IMR-90 (cell line): ENCODE results near the gene RCAN2. TPM values are rescaled to one million over a fixed set of nuclear protein-coding genes. Genes with fewer than 3 reads are reported as not detected.

ENCODE experiments used
- ATAC-seq: fragments of 200-7000 bp; cut with Tn5 transposase; 2 replicates; pipeline ENCODE4 v1.9.1; 2020; ENCODE audit warnings: low read depth, mild to moderate bottlenecking, moderate library complexity
- BruUV-seq: library from RNA; stranded (reverse); fragments of 400-500 nt; replicated peaks from 2 replicates; lab custom pipeline; 2021; lab: Mats Ljungman, UMichigan
- CTCF ChIA-PET: fragments of 300-600 bp; formaldehyde crosslinking; extraction: SDS; loops from one replicate; lab custom pipeline; 2021; ENCODE audit warnings: antibody characterized with exemption; lab: Yijun Ruan, JAX
- POLR2A ChIA-PET: fragments of 300-600 bp; sonication (Branson Sonifier 250); formaldehyde crosslinking; loops from one replicate; lab custom pipeline; 2022; ENCODE audit warnings: antibody characterized with exemption; ENCODE audit not compliant: unreplicated experiment; lab: Charles Lee
- DNase-seq: peaks from one replicate; pipeline ENCODE4 v3.0.0; 2013
- H2AFZ ChIP-seq: replicated peaks from 2 replicates; pipeline ENCODE3; 2013; ENCODE audit warnings: low read length, mild to moderate bottlenecking; ENCODE audit not compliant: poor library complexity
- H2AK5ac ChIP-seq: 2 replicates; pipeline ENCODE4 v1.6.1; 2013; ENCODE audit warnings: low read depth, low read length, inconsistent platforms
- H2AK9ac ChIP-seq: replicated peaks from 2 replicates; pipeline ENCODE3; 2013; ENCODE audit warnings: mild to moderate bottlenecking, low read depth, low read length, moderate library complexity; ENCODE audit not compliant: poor library complexity
- H2BK120ac ChIP-seq: 2 replicates; pipeline ENCODE4 v1.6.1; 2013; ENCODE audit warnings: low read depth, low read length, inconsistent platforms
- H2BK15ac ChIP-seq: 3 replicates; pipeline ENCODE4 v1.6.1; 2013; ENCODE audit warnings: low read depth, low read length, inconsistent platforms
- H2BK20ac ChIP-seq: 2 replicates; pipeline ENCODE4 v1.6.1; 2013; ENCODE audit warnings: low read depth, mild to moderate bottlenecking, inconsistent platforms, low read length, moderate library complexity
- H2BK5ac ChIP-seq: 2 replicates; pipeline ENCODE4 v1.6.1; 2013; ENCODE audit warnings: mild to moderate bottlenecking, low read depth, low read length, inconsistent platforms; ENCODE audit not compliant: poor library complexity, severe bottlenecking
- H3K14ac ChIP-seq: replicated peaks from 2 replicates; pipeline ENCODE4 v1.6.1; 2013; ENCODE audit warnings: low read depth, low read length, inconsistent platforms
- H3K18ac ChIP-seq: 2 replicates; pipeline ENCODE4 v1.6.1; 2013; ENCODE audit warnings: low read depth, low read length, control low read depth
- H3K23ac ChIP-seq: 2 replicates; pipeline ENCODE4 v1.6.1; 2013; ENCODE audit warnings: low read depth, low read length, inconsistent platforms
- H3K27ac ChIP-seq: 2 replicates; pipeline ENCODE4 v1.5.1; 2013; ENCODE audit warnings: mild to moderate bottlenecking, control low read depth, low read length; ENCODE audit not compliant: insufficient read depth
- H3K27me3 ChIP-seq: 2 replicates; pipeline ENCODE4 v1.6.1; 2013; ENCODE audit warnings: low read length; ENCODE audit not compliant: control insufficient read depth, insufficient read depth
- H3K36me3 ChIP-seq: 2 replicates; pipeline ENCODE4 v1.6.1; 2013; ENCODE audit warnings: low read length, mixed read lengths; ENCODE audit not compliant: control insufficient read depth, insufficient read depth
- H3K4ac ChIP-seq: 2 replicates; pipeline ENCODE4 v1.6.1; 2013; ENCODE audit warnings: low read depth, low read length, inconsistent platforms
- H3K4me1 ChIP-seq: 2 replicates; pipeline ENCODE4 v1.6.1; 2013; ENCODE audit warnings: low read length, mixed read lengths; ENCODE audit not compliant: control insufficient read depth, insufficient read depth
- H3K4me2 ChIP-seq: 2 replicates; pipeline ENCODE4 v1.6.1; 2013; ENCODE audit warnings: low read depth, mild to moderate bottlenecking, control low read depth, low read length, moderate library complexity
- H3K4me3 ChIP-seq: 2 replicates; pipeline ENCODE4 v1.5.1; 2013; ENCODE audit warnings: low read depth, mild to moderate bottlenecking, control low read depth, low read length, moderate library complexity; ENCODE audit not compliant: insufficient read depth
- H3K56ac ChIP-seq: 2 replicates; pipeline ENCODE4 v1.6.1; 2013; ENCODE audit warnings: low read length, inconsistent platforms; ENCODE audit not compliant: insufficient read depth; ENCODE audit errors: extremely low read depth
- H3K79me1 ChIP-seq, 2 experiments: 2 replicates each; pipeline ENCODE4 v1.6.1; 2013; ENCODE audit warnings: low read length in 2 of 2, inconsistent platforms in 1 of 2, low read depth in 1 of 2
- H3K9ac ChIP-seq: 2 replicates; pipeline ENCODE4 v1.6.1; 2013; ENCODE audit warnings: low read depth, low read length, control low read depth
- H3K9me1 ChIP-seq: 2 replicates; pipeline ENCODE4 v1.6.1; 2013; ENCODE audit warnings: low read length, inconsistent platforms; ENCODE audit not compliant: insufficient read depth
- H3K9me3 ChIP-seq: 2 replicates; pipeline ENCODE4 v1.6.1; 2013; ENCODE audit warnings: low read length; ENCODE audit not compliant: control insufficient read depth, insufficient read depth
- H4K20me1 ChIP-seq: 2 replicates; pipeline ENCODE4 v1.6.1; 2013; ENCODE audit warnings: low read length, inconsistent platforms; ENCODE audit not compliant: insufficient read depth
- H4K5ac ChIP-seq: 2 replicates; pipeline ENCODE4 v1.6.1; 2013; ENCODE audit warnings: mild to moderate bottlenecking, low read depth, low read length, control low read depth
- H4K8ac ChIP-seq, 2 experiments: 2 replicates each; pipeline ENCODE4 v1.6.1; 2013; ENCODE audit warnings: low read depth in 2 of 2, low read length in 2 of 2, control low read depth in 1 of 2, inconsistent platforms in 1 of 2
- H4K91ac ChIP-seq: 2 replicates; pipeline ENCODE4 v1.6.1; 2013; ENCODE audit warnings: low read depth, low read length, inconsistent platforms; ENCODE audit not compliant: insufficient read depth
- BHLHE40 ChIP-seq: fragments of 150-350 bp; IDR thresholded peaks from 2 replicates; pipeline ENCODE4 v1.6.1; 2016; ENCODE audit warnings: mild to moderate bottlenecking, low read depth, low read length
- CEBPB ChIP-seq: IDR thresholded peaks from 2 replicates; pipeline ENCODE4 v1.6.1; 2012; ENCODE audit warnings: low read depth, low read length, improper control_type of control experiment
- CHD1 ChIP-seq: IDR thresholded peaks from 2 replicates; pipeline ENCODE4 v1.6.1; 2012; ENCODE audit warnings: low read depth, low read length, improper control_type of control experiment
- FOS ChIP-seq: fragments of 150-350 bp; IDR thresholded peaks from 2 replicates; pipeline ENCODE4 v1.6.1; 2016; ENCODE audit warnings: low read depth, low read length
- MAFK ChIP-seq: IDR thresholded peaks from 2 replicates; pipeline ENCODE4 v1.6.1; 2012; ENCODE audit warnings: low read depth, low read length, improper control_type of control experiment
- MAZ ChIP-seq: IDR thresholded peaks from 2 replicates; pipeline ENCODE4 v1.6.1; 2012; ENCODE audit warnings: low read depth, mild to moderate bottlenecking, low read length, improper control_type of control experiment, moderate library complexity, borderline replicate concordance
- MXI1 ChIP-seq: IDR thresholded peaks from 2 replicates; pipeline ENCODE4 v1.6.1; 2012; ENCODE audit warnings: low read depth, mild to moderate bottlenecking, low read length, moderate library complexity, borderline replicate concordance
- NFE2L2 ChIP-seq: fragments of 150-350 bp; IDR thresholded peaks from 2 replicates; pipeline ENCODE4 v1.6.1; 2016; ENCODE audit warnings: low read depth, mild to moderate bottlenecking, low read length
- POLR2A ChIP-seq: IDR thresholded peaks from 2 replicates; pipeline ENCODE4 v1.6.1; 2012; ENCODE audit warnings: mild to moderate bottlenecking, low read depth, low read length
- RAD21 ChIP-seq: IDR thresholded peaks from 2 replicates; pipeline ENCODE4 v1.6.1; 2012; ENCODE audit warnings: low read length, improper control_type of control experiment
- RCOR1 ChIP-seq: IDR thresholded peaks from 2 replicates; pipeline ENCODE4 v1.6.1; 2012; ENCODE audit warnings: mild to moderate bottlenecking, low read length, improper control_type of control experiment; ENCODE audit not compliant: insufficient replicate concordance
- RFX5 ChIP-seq: IDR thresholded peaks from 2 replicates; pipeline ENCODE4 v1.8.0; 2012; ENCODE audit warnings: low read depth, mild to moderate bottlenecking, low read length, moderate library complexity
- SMC3 ChIP-seq: fragments of 150-350 bp; IDR thresholded peaks from 2 replicates; pipeline ENCODE4 v1.6.1; 2016; ENCODE audit warnings: low read depth, mild to moderate bottlenecking, antibody characterized with exemption, low read length, moderate library complexity
- dilution Hi-C: fragments of 300-500 bp; cut with HindIII; formaldehyde crosslinking; loops from one replicate; pipeline ENCODE4 v1.14.3; 2018; ENCODE audit warnings: low sequenced_read_pairs; ENCODE audit not compliant: unreplicated experiment
- in situ Hi-C: fragments of 300-500 bp; cut with MboI; formaldehyde crosslinking; loops from 3 replicates; pipeline ENCODE4 v1.14.3; 2019; ENCODE audit warnings: low sequenced_read_pairs, inconsistent platforms, mixed read lengths
- intact Hi-C: fragments of 100-400 bp; cut with micrococcal nuclease; formaldehyde crosslinking; loops from 2 replicates; pipeline ENCODE4 v1.10.0; 2022
- polyA plus RNA-seq, 3 experiments: library from polyadenylated mRNA; depleted of rRNA; stranded (reverse); fragments of >200 nt; gene quantifications; 2 replicates each; pipeline ENCODE4 v1.2.3, GENCODE V29; 2012; ENCODE audit warnings: low replicate concordance in 1 of 3
- total RNA-seq: library from RNA; depleted of rRNA; stranded (reverse); fragments of >200 nt; gene quantifications from 2 replicates; pipeline ENCODE4 v1.2.3, GENCODE V29; 2012
- TF ChIP-seq, protein P1 (sequence below): fragments of 150-350 bp; IDR thresholded peaks from 2 replicates; pipeline ENCODE4 v1.6.1; 2016; ENCODE audit warnings: low read depth, mild to moderate bottlenecking, low read length, moderate library complexity, borderline replicate concordance
- TF ChIP-seq, protein P2 (sequence below): conservative IDR thresholded peaks from 2 replicates; pipeline ENCODE4 v1.5.1; 2012; ENCODE audit warnings: mild to moderate bottlenecking, low read depth, low read length, improper control_type of control experiment
- TF ChIP-seq, protein P3 (sequence below): fragments of 150-350 bp; IDR thresholded peaks from 2 replicates; pipeline ENCODE4 v1.6.1; 2017; ENCODE audit warnings: mild to moderate bottlenecking, antibody characterized with exemption, low read length, low read depth

RCAN2 gene
- total and polyA plus RNA-seq, 2 of the 4 experiments (the other 2 are of a cell fraction): 1.3 to 1.8 TPM

DNA sequence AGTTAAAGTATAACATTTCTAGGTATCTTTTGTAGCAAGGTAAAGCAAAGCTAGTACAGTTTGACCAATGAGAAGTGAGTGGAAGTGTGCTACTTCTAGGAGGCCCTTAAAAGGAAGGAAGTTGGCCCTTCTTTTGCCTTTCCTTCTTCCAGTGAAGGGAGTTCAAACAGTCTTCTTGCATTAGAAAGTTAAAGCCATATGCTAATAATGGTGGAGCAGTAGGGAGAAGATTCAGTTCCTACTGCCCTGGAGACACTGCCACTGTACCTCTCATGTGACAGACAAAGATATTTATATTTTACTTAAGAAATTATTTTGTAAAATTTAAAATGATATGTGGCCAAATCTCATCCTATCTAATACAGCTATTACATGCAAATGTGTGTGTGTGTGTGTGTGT, 26.0 kb upstream of the RCAN2 start:
- H3K56ac ChIP-seq: no peak overlapping the region
- H4K91ac ChIP-seq: no peak overlapping the region
- no peak overlapping the region for H2BK20ac ChIP-seq
- H3K9me3 ChIP-seq: no peaks in the 10 kb centered on the region
- H3K27me3 ChIP-seq: no peaks in the 10 kb centered on the region
- intact Hi-C loops (no loop called here), dilution Hi-C loops (no loop called here), in situ Hi-C loops (no loop called here)
- H3K18ac ChIP-seq: no peak overlapping the region
- H3K4ac ChIP-seq: no peak overlapping the region
- no peak overlapping the region for H4K5ac ChIP-seq
- H3K9ac ChIP-seq: no peak overlapping the region
- no peaks in the 10 kb centered on the region for H4K20me1 ChIP-seq
- no peak overlapping the region for H2BK15ac ChIP-seq
- no peaks in the 10 kb centered on the region for H3K36me3 ChIP-seq
- no peak overlapping the region for H2AK5ac ChIP-seq
- H3K14ac ChIP-seq: no peak overlapping the region
- H3K23ac ChIP-seq: no peak overlapping the region
- no peaks in the 10 kb centered on the region for H3K9me1 ChIP-seq
- BruUV-seq: no TSS peak
- H3K4me3 ChIP-seq: no peak overlapping the region
- no peak overlapping the region for H2AFZ ChIP-seq
- no peak overlapping the region for H2BK5ac ChIP-seq
- ATAC-seq (no peak), DNase-seq (no peak)
- H3K4me2 ChIP-seq: no peak overlapping the region
- H4K8ac ChIP-seq: no peak overlapping the region
- no peak overlapping the region for H2AK9ac ChIP-seq
- TF ChIP-seq POLR2A: no peak
- no peak for TF ChIP-seq RFX5
- TF ChIP-seq RAD21: no peak
- no peak for TF ChIP-seq CEBPB
- TF ChIP-seq MAFK: no peak
- TF ChIP-seq MXI1: no peak
- no peak for TF ChIP-seq BHLHE40
- TF ChIP-seq, protein P1, sequence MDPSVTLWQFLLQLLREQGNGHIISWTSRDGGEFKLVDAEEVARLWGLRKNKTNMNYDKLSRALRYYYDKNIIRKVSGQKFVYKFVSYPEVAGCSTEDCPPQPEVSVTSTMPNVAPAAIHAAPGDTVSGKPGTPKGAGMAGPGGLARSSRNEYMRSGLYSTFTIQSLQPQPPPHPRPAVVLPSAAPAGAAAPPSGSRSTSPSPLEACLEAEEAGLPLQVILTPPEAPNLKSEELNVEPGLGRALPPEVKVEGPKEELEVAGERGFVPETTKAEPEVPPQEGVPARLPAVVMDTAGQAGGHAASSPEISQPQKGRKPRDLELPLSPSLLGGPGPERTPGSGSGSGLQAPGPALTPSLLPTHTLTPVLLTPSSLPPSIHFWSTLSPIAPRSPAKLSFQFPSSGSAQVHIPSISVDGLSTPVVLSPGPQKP: no peak
- no peak for TF ChIP-seq SMC3
- no peak for TF ChIP-seq MAZ
- TF ChIP-seq, protein P2, sequence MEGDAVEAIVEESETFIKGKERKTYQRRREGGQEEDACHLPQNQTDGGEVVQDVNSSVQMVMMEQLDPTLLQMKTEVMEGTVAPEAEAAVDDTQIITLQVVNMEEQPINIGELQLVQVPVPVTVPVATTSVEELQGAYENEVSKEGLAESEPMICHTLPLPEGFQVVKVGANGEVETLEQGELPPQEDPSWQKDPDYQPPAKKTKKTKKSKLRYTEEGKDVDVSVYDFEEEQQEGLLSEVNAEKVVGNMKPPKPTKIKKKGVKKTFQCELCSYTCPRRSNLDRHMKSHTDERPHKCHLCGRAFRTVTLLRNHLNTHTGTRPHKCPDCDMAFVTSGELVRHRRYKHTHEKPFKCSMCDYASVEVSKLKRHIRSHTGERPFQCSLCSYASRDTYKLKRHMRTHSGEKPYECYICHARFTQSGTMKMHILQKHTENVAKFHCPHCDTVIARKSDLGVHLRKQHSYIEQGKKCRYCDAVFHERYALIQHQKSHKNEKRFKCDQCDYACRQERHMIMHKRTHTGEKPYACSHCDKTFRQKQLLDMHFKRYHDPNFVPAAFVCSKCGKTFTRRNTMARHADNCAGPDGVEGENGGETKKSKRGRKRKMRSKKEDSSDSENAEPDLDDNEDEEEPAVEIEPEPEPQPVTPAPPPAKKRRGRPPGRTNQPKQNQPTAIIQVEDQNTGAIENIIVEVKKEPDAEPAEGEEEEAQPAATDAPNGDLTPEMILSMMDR: no peak
- no peak for TF ChIP-seq CHD1
- TF ChIP-seq NFE2L2: no peak
- TF ChIP-seq RCOR1: no peak
- TF ChIP-seq FOS: no peak
- TF ChIP-seq, protein P3, sequence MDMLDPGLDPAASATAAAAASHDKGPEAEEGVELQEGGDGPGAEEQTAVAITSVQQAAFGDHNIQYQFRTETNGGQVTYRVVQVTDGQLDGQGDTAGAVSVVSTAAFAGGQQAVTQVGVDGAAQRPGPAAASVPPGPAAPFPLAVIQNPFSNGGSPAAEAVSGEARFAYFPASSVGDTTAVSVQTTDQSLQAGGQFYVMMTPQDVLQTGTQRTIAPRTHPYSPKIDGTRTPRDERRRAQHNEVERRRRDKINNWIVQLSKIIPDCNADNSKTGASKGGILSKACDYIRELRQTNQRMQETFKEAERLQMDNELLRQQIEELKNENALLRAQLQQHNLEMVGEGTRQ: no peak
- no peak overlapping the region for H3K27ac ChIP-seq
- H3K79me1 ChIP-seq: no peaks in the 10 kb centered on the region
- H2BK120ac ChIP-seq: no peak overlapping the region
- CTCF ChIA-PET: no interaction called here
- POLR2A ChIA-PET: no interaction called here
- no peaks in the 10 kb centered on the region for H3K4me1 ChIP-seq
